DMS79 (cell line): Measurements from ENCODE around the gene PVR.
"Not testable (repeated sequence)": the region's sequence is repeated elsewhere in the genome, so short reads cannot be mapped to it uniquely, and the experiment has no call there.

Experiments used
- DNase-seq: peaks from one replicate; lab custom pipeline; 2025; lab: John Stamatoyannopoulos, UW

PVR gene

DNA sequence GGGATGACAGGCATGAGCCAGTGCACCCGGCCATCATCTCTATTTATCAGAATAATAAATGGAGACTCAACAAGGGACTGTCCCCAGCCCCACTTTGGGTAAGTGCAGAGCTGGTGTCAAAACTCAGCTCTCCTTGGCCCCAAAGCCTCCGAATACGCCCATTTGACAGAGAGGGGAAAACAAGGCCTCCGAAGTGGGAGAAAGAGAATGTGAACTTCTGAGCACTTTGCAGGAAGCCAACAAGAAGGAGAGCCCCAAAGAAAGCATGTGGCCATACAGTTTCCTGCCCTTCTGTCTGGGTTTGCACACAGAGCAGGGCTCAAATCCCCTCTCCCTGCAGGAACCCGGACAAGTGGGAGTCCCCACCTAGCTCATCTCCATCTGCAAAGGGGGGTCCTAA, 56.8 kb downstream of the PVR start:
- DNase-seq, result no peak

DNA sequence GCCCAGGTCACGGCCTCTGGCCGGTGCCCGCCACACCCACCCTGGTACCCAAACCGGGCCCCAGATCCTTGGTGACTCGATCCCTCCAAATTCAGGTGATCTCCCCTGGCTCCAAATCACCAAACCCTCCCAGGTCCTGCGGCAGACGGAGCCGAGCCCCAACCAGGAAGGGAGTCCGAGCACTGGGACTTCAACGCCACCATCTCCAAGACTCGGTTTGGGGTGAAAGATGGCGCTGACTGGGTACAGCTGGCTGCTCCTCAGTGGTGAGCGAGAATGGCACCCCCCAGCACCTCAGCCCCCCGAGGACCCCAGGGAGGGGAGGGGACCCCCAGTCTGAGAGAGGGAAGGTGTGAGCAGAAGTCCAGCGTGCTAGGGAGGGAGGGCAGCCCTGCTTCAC, 57.5 kb downstream of the PVR start:
- no peak for DNase-seq

DNA sequence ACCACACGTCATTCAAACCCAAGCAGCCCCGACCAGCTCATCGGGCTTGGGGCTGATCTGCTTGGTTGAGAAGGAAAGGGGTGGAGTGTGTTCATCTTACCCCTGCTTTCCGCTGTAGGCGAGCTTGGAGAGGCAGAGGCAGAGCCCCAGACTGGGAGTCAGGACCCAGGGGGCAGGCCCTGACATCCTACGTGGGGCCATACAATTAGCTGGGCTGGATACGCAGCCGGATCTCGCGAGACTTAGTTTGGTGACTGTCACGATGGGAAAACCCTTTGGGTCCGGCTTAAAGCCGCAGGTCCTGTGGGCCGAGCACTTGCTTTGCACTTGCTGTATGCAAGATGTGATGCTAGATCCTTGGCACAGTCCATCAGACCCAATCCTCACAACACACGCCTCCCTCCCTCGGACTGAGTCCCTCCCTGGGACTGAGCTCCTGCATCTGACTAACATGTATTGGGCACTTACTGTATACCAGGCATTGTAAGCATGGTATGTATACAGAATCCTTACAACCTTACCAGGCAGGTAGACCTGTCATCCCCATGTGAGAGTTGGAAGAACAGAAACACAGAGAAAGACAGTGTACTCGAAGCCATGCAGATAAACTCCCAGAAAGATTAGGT, 59.0 kb downstream of the PVR start:
- DNase-seq, result no peak

DNA sequence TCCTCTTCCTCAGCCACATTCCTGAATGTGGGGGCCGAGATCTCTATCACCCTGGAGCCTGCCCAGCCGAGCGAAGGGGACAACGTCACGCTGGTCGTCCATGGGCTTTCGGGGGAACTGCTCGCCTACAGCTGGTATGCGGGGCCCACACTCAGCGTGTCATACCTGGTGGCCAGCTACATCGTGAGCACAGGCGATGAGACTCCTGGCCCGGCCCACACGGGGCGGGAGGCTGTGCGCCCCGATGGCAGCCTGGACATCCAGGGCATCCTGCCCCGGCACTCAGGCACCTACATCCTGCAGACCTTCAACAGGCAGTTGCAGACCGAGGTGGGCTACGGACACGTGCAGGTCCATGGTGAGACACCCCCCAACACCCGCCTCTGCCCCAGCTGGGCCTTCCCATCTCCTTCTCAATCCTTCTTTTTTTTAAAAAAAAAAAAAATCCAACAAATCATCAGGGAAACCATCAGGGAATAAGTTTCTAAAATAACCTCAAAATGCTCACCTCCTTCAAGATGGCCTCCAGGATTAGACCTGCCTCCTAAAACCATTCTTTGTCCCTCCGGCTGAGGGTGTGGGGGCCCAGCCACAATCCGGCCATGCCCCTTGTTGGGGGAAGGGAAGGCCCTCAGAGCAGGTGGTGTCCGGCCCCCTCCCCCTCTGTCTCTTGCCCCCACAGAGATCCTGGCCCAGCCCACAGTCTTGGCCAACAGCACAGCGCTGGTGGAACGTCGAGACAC, 59.8 kb downstream of the PVR start:
- no peak for DNase-seq

DNA sequence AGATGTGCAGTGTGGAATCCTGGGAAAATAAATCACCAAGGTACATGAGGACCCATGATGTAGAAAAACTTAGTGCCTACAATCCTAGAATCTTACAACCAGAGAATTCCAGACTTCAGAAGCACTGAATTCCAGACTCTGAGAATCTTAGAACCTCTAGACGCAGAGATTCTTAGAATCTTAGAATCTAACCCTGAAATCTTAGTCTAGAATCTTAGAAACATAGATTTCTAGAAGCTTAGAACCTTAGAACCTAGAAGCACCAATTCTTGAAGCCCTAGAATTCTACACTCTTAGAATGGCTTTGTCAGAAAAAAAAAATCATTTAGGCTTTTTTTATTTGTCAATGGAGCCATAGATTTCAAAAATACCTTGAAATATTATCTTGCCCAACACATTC, 61.3 kb downstream of the PVR start:
- DNase-seq, result no peak

DNA sequence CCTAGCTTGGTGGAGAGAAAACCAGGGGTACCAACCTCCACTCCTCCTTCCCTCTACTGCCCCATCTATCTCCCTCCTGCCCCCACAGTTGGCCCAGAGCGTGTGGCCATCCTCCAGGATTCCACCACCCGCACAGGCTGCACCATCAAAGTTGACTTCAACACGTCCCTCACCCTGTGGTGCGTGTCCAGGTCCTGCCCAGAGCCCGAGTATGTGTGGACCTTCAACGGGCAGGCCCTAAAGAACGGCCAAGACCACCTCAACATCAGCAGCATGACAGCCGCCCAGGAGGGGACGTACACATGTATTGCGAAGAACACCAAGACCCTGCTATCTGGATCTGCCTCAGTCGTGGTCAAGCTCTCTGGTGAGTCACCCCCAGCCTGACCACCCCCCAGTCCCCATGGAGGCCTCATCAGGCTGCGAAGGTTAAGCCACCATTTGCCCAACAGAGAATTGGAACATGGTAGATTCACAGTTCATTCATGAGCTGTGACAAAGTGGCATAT, 61.8 kb downstream of the PVR start:
- DNase-seq, result no peak

DNA sequence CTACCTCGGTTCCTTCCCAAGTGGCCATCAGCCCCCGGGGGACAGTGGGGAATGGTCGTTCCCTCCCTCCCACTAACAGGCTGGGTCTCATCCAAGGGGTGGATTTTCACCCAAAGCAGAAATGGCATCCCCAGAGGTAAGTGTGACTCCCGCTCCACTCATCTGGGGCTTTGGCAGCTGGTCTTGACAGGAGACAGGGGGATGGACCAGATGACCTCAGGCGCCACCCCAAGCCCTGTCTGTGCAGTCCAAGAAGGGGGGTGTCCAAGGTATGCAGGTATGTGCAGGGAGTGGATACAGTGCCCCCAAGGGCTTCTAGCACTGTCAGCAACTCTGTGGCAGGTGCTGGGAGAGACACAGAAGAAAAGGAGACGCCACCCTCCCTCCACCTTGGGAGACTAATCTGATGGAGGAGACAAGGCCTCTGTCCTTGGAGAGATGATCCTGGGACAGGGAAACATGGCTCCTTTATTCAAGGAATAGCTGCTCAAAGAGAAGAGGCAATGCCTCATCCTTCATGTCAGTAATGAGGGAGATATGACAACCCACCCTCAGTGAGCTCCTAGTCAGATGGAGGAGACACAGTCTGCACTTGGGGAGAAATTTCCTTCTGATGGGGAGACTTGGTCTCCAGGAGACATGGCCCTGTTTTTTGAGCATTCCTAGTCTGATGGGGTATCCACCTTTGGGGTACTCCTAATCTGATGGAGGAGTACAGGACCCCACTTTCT, 63.0 kb downstream of the PVR start:
- no peak for DNase-seq

DNA sequence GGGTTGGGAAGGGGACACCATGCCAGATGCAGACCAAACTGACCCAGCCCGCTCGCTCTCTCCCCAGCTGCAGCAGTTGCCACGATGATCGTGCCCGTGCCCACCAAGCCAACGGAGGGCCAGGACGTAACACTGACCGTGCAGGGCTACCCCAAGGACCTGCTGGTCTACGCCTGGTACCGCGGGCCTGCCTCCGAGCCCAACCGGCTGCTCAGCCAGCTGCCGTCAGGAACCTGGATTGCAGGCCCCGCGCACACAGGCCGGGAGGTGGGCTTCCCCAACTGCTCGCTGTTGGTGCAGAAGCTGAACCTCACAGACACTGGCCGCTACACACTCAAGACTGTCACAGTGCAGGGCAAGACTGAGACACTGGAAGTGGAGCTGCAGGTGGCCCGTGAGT, 64.1 kb downstream of the PVR start:
- DNase-seq, result no peak

DNA sequence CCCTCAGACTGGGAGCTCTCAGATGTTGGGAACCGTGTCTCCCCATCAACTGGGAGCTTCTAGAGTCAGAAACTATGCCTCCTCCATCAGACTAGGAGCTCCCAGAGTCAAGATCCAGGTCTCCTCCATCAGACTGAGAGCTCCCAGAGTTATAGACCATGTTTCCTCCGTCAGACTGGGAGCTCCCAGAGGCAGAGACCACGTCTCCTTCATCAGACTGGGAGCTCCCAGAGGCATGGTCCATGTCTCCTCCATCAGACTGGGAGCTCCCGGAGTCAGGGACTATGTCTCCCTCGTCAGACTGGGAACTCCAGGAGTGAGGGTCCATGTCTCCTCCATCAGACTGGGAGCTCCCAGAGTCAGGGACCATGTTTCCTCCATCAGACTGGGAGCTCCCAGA, 65.2 kb downstream of the PVR start:
- no peak for DNase-seq

DNA sequence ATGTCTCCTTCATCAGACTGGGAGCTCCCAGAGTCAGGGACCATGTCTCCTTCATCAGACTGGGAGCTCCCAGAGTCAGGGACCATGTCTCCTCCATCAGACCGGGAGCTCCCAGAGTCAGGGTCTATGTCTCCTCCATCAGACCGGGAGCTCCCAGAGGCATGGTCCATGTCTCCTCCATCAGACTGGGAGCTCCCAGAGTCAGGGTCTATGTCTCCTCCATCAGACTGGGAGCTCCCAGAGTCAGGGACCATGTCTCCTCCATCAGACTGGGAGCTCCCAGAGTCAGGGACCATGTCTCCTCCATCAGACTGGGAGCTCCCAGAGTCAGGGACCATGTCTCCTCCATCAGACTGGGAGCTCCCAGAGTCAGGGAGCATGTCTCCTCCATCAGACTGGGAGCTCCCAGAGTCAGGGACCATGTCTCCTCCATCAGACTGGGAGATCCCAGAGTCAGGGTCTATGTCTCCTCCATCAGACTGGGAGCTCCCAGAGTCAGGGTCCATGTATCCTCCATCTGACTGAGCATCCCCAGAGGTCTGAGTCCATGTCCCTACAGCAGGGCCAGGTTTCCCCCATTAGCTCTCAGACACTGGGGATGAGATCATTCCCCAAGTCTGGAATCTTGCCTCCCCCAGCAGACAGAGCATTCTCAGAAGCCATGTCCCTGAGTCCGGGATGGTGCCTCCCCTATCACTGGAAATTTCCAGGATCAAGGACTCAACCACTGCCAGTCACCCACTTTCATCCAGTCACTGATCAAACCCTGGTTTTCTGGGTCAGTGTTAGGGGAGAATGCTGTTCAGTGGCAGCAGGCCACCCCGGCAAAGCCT, 65.9 kb downstream of the PVR start:
- not testable (repeated sequence) for DNase-seq

DNA sequence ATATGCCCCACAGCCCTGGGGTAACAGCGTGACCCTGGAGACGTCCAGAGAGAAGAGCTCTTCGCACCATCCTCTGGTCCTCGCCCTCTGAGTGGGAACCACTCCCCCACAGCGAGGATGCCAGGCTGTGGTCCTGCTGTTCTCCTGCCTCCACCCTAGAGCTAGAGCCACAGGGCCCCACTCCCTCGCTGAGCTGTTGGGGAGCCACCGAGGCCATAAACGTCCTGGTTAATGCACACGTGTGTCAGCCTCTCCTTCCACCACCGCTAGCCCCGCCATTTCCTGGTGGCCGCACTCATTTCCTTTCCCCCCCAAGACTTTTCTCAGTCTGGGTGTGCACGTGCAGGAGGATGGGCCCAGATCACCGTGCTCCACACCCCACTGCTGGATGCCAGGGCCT, 66.8 kb downstream of the PVR start:
- no peak for DNase-seq

DNA sequence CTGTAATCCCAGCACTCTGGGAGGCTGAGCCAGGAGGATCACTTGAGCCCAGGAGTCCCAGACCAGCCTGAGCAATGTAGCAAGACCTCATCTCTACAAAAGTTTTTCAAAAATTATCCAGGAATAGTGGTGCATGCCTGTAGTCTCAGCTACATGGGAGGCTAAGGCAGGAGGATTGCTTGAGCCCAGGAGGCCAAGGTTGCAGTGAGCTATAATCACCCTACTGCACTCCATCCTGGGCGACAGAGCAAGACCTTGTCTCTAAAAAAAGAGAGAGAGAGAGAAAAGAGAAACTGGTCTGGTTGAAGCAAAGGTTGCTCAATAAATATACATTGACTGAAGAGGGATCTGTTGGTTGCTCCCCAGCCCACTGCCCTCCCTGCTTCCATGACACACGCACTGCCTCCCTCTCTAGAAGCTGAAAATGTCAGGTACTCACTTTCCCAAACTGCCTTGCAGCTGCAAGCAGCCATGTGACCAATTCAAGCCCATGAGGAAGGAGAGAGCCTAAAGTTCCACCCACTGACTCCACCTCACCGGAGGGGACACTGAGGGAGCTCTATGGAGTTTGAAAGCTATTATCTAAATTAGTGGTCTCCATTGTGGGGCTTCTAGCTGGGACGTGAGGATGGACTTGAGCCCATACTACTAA, 69.3 kb downstream of the PVR start:
- DNase-seq, result no peak
